OCI-LY3 (cell line): ENCODE data around the gene LCE3D.

Experiments used
- EZH2phosphoT487 ChIP-seq: fragments of 200-600 bp; shearing (Covaris generic); IDR thresholded peaks from 2 replicates; pipeline ENCODE4 v1.6.1; 2018; ENCODE audit warnings: antibody characterized with exemption, mixed run types, low read depth
- TF ChIP-seq, protein P1 (sequence below): fragments of 200-600, 300-600 bp; sonication (generic); IDR thresholded peaks from 2 replicates; pipeline ENCODE4 v1.5.1; 2014; ENCODE audit warnings: antibody characterized with exemption, low read length, low read depth

DNA sequence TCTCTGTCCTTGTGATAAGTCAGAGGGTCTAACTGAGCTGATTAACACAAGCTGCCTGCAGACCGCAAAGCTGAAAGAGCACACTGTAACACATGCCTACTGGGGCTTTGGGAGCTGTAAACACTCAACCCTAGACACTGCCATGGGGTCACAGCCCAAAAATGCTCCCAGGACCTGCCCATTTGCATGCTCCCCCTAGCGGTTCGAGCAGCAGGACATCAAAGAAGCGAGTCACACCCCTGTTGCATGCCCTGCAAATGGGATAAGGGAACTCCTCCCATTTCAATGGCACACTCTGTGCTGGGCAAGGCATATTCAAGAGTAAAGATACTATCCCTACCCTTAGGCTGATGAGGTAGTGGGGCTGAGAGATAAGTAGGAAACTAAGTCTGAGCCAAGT lies 36.5 kb downstream of the LCE3D start:
- TF ChIP-seq, protein P1, sequence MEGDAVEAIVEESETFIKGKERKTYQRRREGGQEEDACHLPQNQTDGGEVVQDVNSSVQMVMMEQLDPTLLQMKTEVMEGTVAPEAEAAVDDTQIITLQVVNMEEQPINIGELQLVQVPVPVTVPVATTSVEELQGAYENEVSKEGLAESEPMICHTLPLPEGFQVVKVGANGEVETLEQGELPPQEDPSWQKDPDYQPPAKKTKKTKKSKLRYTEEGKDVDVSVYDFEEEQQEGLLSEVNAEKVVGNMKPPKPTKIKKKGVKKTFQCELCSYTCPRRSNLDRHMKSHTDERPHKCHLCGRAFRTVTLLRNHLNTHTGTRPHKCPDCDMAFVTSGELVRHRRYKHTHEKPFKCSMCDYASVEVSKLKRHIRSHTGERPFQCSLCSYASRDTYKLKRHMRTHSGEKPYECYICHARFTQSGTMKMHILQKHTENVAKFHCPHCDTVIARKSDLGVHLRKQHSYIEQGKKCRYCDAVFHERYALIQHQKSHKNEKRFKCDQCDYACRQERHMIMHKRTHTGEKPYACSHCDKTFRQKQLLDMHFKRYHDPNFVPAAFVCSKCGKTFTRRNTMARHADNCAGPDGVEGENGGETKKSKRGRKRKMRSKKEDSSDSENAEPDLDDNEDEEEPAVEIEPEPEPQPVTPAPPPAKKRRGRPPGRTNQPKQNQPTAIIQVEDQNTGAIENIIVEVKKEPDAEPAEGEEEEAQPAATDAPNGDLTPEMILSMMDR = peak; percentile 35; the same call in 1 of the 2 replicates
- no peak for TF ChIP-seq EZH2phosphoT487
